ENCODE results near the gene SIGLEC10. TPM values are rescaled to one million over a fixed set of nuclear protein-coding genes. Genes with fewer than 3 reads are reported as not detected.

The SIGLEC10 gene
- total and polyA plus RNA-seq, 2 of the 4 experiments (the other 2 are of a cell fraction), result not detected

- Histone ChIP-seq H3K23ac (ENCODE audit: low read depth, low read length) (no peak within 1 kb of the TSS), H3K27ac (ENCODE audit: insufficient read depth, low read length) (no peak within 1 kb of the TSS), H4K91ac (ENCODE audit: insufficient read depth, low read depth, low read length) (no peak within 1 kb of the TSS), H3K56ac (ENCODE audit: extremely low read depth, insufficient read depth, low read length) (no peak within 1 kb of the TSS), H4K5ac (ENCODE audit: low read depth, low read length) (no peak within 1 kb of the TSS), H2BK15ac (ENCODE audit: low read depth, low read length) (no peak within 1 kb of the TSS), H3K4ac (ENCODE audit: low read depth, low read length) (no peak within 1 kb of the TSS), H3K14ac (replicated peaks; ENCODE audit: low read depth, low read length) (no peak within 1 kb of the TSS), H2BK5ac (ENCODE audit: low read depth, low read length, poor library complexity, severe bottlenecking) (no peak within 1 kb of the TSS), H3K9me1 (ENCODE audit: insufficient read depth, low read length) (no peaks in the 10 kb centered on the region), H3K4me3 (ENCODE audit: insufficient read depth, low read depth, low read length) (no peak within 1 kb of the TSS), H2BK20ac (ENCODE audit: low read depth, low read length) (no peak within 1 kb of the TSS), H2AFZ (replicated peaks; ENCODE audit: low read length, poor library complexity) (no peak within 1 kb of the TSS), H3K79me1 (ENCODE audit: low read depth in 1 of 2, low read length in 2 of 2) (no peaks in the 10 kb centered on the region), H3K27me3 (ENCODE audit: control insufficient read depth, insufficient read depth, low read length) (peaks cover 2% of the 10 kb centered on the region; the same call in 1 of the 2 replicates), H3K4me2 (ENCODE audit: low read depth, low read length) (no peak within 1 kb of the TSS), H4K8ac (ENCODE audit: low read depth in 2 of 2, low read length in 2 of 2) (no peak within 1 kb of the TSS), H3K18ac (ENCODE audit: low read depth, low read length) (no peak within 1 kb of the TSS), H3K9ac (ENCODE audit: low read depth, low read length) (no peak within 1 kb of the TSS), H2BK120ac (ENCODE audit: low read depth, low read length) (no peak within 1 kb of the TSS), H4K20me1 (ENCODE audit: insufficient read depth, low read length) (no peaks in the 10 kb centered on the region), H3K4me1 (ENCODE audit: control insufficient read depth, insufficient read depth, low read length) (no peaks in the 10 kb centered on the region), H3K36me3 (ENCODE audit: control insufficient read depth, insufficient read depth, low read length) (no peaks in the 10 kb centered on the region), H2AK9ac (replicated peaks; ENCODE audit: low read depth, low read length, poor library complexity) (no peak within 1 kb of the TSS), H3K9me3 (ENCODE audit: control insufficient read depth, insufficient read depth, low read length) (no peaks in the 10 kb centered on the region), H2AK5ac (ENCODE audit: low read depth, low read length) (no peak within 1 kb of the TSS)
- ATAC-seq (ENCODE audit: low read depth) (no peak), DNase-seq (no peak)
- TF ChIP-seq ELK1 (IDR thresholded peaks at IDR 0.05; ENCODE audit: borderline replicate concordance, low read depth, low read length) (no peak), FOS (IDR thresholded peaks at IDR 0.05; ENCODE audit: low read depth, low read length) (no peak), RFX5 (IDR thresholded peaks at IDR 0.05; ENCODE audit: low read depth, low read length) (no peak), RAD21 (IDR thresholded peaks at IDR 0.05; ENCODE audit: low read length) (no peak), CTCF (conservative IDR thresholded peaks at IDR 0.05; ENCODE audit: low read depth, low read length) (no peak), MXI1 (IDR thresholded peaks at IDR 0.05; ENCODE audit: borderline replicate concordance, low read depth, low read length) (no peak), POLR2A (IDR thresholded peaks at IDR 0.05; ENCODE audit: low read depth, low read length) (no peak), MAZ (IDR thresholded peaks at IDR 0.05; ENCODE audit: borderline replicate concordance, low read depth, low read length) (no peak)
- in situ Hi-C loops (cut with MboI; ENCODE audit: low sequenced_read_pairs) (no loop called here), dilution Hi-C loops (cut with HindIII; ENCODE audit: low sequenced_read_pairs, unreplicated experiment) (no loop called here), intact Hi-C loops (cut with micrococcal nuclease) (no loop called here)
- BruUV-seq (replicated peaks), result no TSS peak
- CTCF ChIA-PET, result no interaction called here
- POLR2A ChIA-PET (ENCODE audit: unreplicated experiment), result no interaction called here
- WGBS, 2 experiments (ENCODE audit: extremely low coverage in 2 of 2, insufficient read length in 1 of 2), result 73% methylated on average over 5 of the region's 15 CpGs; no CpG with 5 or more reads in 1 of the 2 experiments
Measured at GRCh38 chr19:51387924-51388389, 29.5 kb downstream of the SIGLEC10 start, which contains the start of gene LIM2. Gene LIM2 (minus strand): TSS chr19:51387974. CDS start chr19:51387443, 531 bp downstream.

Data from IMR-90 (cell line).